Coronary artery (tissue), 2 donors: Measurements from ENCODE around the gene TRIML2.

Source experiments
- DNase-seq: peaks from one replicate; pipeline ENCODE4 v3.0.0-alpha.2; 2017; ENCODE audit warnings: low spot score
- H3K27ac ChIP-seq, 2 donors: fragments of 200-600 bp; sonication (generic); one replicate each; pipeline ENCODE4 v1.5.1; 2016 to 2019
- H3K4me3 ChIP-seq: fragments of 200-600 bp; sonication (generic); 2 replicates; pipeline ENCODE4 v1.5.1; 2016; ENCODE audit warnings: mild to moderate bottlenecking, moderate library complexity
- TF ChIP-seq, protein P1 (sequence below): fragments of 200-600 bp; sonication (generic); IDR thresholded peaks from one replicate; pipeline ENCODE4 v1.5.1; 2019; ENCODE audit warnings: antibody characterized with exemption

Gene TRIML2, protein sequence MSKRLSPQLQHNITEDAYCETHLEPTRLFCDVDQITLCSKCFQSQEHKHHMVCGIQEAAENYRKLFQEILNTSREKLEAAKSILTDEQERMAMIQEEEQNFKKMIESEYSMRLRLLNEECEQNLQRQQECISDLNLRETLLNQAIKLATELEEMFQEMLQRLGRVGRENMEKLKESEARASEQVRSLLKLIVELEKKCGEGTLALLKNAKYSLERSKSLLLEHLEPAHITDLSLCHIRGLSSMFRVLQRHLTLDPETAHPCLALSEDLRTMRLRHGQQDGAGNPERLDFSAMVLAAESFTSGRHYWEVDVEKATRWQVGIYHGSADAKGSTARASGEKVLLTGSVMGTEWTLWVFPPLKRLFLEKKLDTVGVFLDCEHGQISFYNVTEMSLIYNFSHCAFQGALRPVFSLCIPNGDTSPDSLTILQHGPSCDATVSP

DNA sequence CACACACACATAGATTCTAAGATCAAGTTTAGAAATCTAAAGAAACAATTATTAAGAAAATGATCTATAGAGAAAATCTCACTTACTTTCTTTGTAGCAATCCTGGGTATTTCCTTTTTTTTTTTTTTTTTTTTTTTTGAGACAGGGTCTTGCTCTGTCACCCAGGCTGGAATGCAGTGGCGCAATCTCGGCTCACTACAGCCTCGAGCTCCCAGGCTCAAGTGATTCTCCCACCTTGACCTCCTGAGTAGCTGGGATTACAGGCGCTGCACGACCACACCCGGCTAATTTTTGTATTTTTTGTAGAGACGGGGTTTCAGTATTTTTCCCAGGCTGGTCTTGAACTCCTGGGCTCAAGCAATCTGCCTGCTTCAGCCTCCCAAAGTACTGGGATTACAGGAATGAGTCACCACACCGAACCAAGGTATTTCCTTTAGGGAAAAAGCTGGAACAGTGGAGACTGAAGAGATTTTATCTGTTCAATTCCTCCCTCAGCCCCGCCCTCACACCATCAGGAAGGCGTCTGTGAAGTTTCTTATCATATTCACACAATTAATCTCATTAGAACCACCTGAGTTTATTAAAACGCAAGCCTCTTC, at the start of gene TRIML2:
TRIML2 (minus strand) TSS at position 447 of the 599 bp plus-strand sequence. CDS start 4,235 bp downstream, outside the sequence.
- TF ChIP-seq, protein P1, sequence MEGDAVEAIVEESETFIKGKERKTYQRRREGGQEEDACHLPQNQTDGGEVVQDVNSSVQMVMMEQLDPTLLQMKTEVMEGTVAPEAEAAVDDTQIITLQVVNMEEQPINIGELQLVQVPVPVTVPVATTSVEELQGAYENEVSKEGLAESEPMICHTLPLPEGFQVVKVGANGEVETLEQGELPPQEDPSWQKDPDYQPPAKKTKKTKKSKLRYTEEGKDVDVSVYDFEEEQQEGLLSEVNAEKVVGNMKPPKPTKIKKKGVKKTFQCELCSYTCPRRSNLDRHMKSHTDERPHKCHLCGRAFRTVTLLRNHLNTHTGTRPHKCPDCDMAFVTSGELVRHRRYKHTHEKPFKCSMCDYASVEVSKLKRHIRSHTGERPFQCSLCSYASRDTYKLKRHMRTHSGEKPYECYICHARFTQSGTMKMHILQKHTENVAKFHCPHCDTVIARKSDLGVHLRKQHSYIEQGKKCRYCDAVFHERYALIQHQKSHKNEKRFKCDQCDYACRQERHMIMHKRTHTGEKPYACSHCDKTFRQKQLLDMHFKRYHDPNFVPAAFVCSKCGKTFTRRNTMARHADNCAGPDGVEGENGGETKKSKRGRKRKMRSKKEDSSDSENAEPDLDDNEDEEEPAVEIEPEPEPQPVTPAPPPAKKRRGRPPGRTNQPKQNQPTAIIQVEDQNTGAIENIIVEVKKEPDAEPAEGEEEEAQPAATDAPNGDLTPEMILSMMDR = no peak
- Histone ChIP-seq H3K27ac (no peak within 1 kb of the TSS), H3K4me3 (no peak within 1 kb of the TSS)
- no peak for DNase-seq

DNA sequence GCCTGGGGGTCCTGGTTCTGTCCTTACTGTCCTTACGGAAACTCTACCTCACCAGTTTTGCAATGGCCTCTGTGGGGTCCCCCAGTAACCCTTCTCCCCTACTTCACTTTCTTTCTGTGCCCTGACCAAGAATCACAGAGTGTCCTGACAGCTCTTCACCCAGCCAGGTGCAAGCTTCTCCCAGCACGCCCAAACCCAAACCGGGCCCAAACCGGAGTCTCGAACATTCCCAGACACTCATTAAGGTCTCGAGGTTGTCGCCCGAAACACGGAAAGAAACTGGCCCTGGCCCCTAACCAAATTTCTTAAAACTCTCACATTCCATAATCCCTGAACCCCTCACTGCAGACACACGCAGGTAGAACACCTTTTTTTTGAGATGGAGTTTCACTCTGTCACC, 48.9 kb upstream of the TRIML2 start:
- Histone ChIP-seq H3K27ac (no peak overlapping the region), H3K4me3 (no peak overlapping the region)
- no peak for DNase-seq
- TF ChIP-seq, protein P1 = no peak

DNA sequence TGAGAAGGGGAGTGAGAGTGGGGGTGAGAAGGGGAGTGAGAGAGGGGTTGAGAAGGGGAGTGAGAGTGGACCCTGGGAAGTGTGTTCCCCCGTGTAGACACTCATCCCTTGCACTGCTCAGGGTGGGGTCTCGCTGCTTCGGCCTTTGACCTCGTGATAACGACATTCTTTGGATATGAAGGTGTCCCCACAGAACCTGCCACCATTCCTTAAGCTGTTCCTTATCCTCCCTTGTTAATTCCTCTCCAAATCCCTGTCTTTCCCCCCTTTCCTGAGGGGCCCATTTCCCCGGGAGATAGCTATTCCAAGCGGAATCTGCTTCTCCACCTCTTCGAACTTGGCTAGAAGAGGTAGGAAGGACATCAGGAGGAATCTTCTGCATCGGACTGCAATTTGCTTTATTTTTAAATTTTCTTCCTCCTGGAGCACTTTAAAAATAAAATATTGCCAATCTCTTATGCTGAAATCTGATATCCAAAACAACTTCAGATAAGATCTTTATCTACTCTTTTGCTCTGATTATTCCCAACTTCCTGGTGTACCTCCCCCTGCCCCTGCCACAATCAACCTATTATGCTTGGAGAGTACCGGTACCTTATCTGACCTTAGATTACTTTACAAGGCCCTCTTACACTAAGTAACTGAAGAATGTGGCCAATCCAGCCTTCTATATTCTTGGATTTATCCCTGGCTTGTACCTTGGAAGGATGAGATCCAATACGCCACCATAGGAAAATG, 45.4 kb upstream of the TRIML2 start:
- TF ChIP-seq, protein P1 = no peak
- no peak for DNase-seq
- Histone ChIP-seq H3K27ac (no peak overlapping the region), H3K4me3 (no peak overlapping the region)

DNA sequence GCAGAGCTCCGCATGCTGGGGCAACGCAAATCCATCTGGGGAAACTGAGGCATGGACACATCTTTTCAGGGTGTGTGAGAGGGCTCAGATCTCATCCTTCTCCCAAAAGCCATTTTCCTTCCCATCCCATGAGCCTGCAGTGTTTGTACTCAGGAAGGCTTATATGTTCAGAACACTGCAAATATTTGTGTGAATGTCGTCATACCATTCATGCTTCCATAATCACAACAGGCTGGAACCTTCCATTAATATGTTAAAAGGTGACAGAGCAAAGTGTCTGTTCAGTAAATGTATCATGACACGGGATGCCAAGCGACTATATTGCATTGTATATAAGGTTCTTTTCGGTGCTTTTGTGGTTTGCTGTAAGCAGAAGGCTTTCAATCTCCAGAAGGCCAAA, 38.4 kb upstream of the TRIML2 start:
- no peak for DNase-seq
- no peak overlapping the region for H3K4me3 ChIP-seq
- TF ChIP-seq, protein P1 = no peak
- H3K27ac ChIP-seq = no peak overlapping the region

DNA sequence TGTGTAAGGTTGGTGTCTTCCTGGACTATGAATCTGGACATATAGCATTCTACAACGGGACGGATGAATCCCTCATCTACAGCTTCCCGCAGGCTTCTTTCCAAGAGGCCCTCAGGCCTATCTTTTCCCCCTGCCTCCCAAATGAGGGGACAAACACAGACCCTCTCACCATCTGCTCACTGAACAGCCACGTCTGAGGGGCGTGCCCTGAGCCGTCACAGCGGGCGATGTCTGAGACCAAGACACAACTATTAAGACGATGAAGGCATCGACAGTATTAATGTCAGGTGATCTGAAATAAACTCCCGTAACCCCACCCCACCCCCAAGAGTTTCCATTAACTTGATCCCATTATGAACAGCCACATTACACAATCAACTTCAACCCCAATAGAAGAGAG, 37.8 kb upstream of the TRIML2 start:
- Histone ChIP-seq H3K27ac (no peak overlapping the region), H3K4me3 (no peak overlapping the region)
- TF ChIP-seq, protein P1 = no peak
- no peak for DNase-seq

DNA sequence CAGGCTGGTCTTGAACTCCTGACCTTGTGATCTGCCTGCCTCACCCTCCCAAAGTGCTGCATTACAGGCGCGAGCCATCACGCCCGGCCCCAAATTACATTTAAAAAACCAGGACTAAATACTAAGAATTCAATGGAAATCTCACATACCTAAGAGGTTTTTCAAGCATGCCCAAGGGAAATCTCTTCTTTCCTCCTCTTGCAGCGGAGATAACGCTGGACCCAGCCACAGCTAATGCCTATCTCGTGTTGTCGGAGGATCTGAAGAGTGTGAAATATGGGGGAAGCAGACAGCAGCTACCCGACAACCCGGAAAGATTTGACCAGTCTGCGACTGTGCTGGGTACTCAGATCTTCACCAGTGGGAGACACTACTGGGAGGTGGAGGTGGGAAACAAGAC, 37.2 kb upstream of the TRIML2 start:
- Histone ChIP-seq H3K4me3 (no peak overlapping the region), H3K27ac (no peak overlapping the region)
- TF ChIP-seq, protein P1 = no peak
- no peak for DNase-seq
